ENCODE data around the gene NRXN3.
A peak's percentile ranks its signal among the peaks of the same experiment; 100 is the strongest.

Gene NRXN3

GRCh38 chr14:78829274-78829673 lies 659.1 kb downstream of the NRXN3 start:
- TF ChIP-seq CTCF (IDR thresholded peaks at IDR 0.05; ENCODE audit: low read depth, low read length, missing control alignments): no peak

GRCh38 chr14:78834766-78835451 lies 664.7 kb downstream of the NRXN3 start:
- no peak for DNase-seq (ENCODE audit: low read depth)
- TF ChIP-seq CTCF (IDR thresholded peaks at IDR 0.05; ENCODE audit: low read depth, low read length, missing control alignments): no peak
- no peak overlapping the region for H3K4me3 ChIP-seq (ENCODE audit: low read depth, low read length)

More at GRCh38 chr14:78829274-78829673, 659.1 kb downstream of the NRXN3 start:
- no peak overlapping the region for H3K4me3 ChIP-seq (ENCODE audit: low read depth, low read length)
- no peak for DNase-seq (ENCODE audit: low read depth)

- TF ChIP-seq CTCF (IDR thresholded peaks at IDR 0.05; ENCODE audit: low read depth, low read length, missing control alignments): no peak
- no peak overlapping the region for H3K4me3 ChIP-seq (ENCODE audit: low read depth, low read length)
Observed at GRCh38 chr14:78835909-78836308, 665.7 kb downstream of the NRXN3 start.

GRCh38 chr14:78836777-78837176 lies 666.6 kb downstream of the NRXN3 start:
- DNase-seq (ENCODE audit: low read depth): peak; percentile 29
- TF ChIP-seq CTCF (IDR thresholded peaks at IDR 0.05; ENCODE audit: low read depth, low read length, missing control alignments): peak; percentile 62
- no peak overlapping the region for H3K4me3 ChIP-seq (ENCODE audit: low read depth, low read length)

More at GRCh38 chr14:78835909-78836308, 665.7 kb downstream of the NRXN3 start:
- no peak for DNase-seq (ENCODE audit: low read depth)

- H3K4me3 ChIP-seq (ENCODE audit: low read depth, low read length): no peak overlapping the region
- no peak for DNase-seq (ENCODE audit: low read depth)
- no peak for TF ChIP-seq CTCF (IDR thresholded peaks at IDR 0.05; ENCODE audit: low read depth, low read length, missing control alignments)
Observed at GRCh38 chr14:78838959-78839358, 668.8 kb downstream of the NRXN3 start.

GRCh38 chr14:78840898-78841297 lies 670.7 kb downstream of the NRXN3 start:
- TF ChIP-seq CTCF (IDR thresholded peaks at IDR 0.05; ENCODE audit: low read depth, low read length, missing control alignments): no peak
- no peak overlapping the region for H3K4me3 ChIP-seq (ENCODE audit: low read depth, low read length)
- DNase-seq (ENCODE audit: low read depth): no peak

- no peak for TF ChIP-seq CTCF (IDR thresholded peaks at IDR 0.05; ENCODE audit: low read depth, low read length, missing control alignments)
Observed at GRCh38 chr14:78847801-78848200, 677.6 kb downstream of the NRXN3 start.

More at GRCh38 chr14:78847801-78848200, 677.6 kb downstream of the NRXN3 start:
- no peak overlapping the region for H3K4me3 ChIP-seq (ENCODE audit: low read depth, low read length)
- no peak for DNase-seq (ENCODE audit: low read depth)
